OCI-LY7 (cell line): ENCODE results near the gene SETD7. TPM values are rescaled to one million over a fixed set of nuclear protein-coding genes. Genes with fewer than 3 reads are reported as not detected.

Experiments used
- total RNA-seq, 2 experiments: library from RNA; depleted of rRNA in 1 of 2; stranded (reverse); fragments of >200 nt in 1 of 2; shearing (Covaris generic) in 1 of 2; gene quantifications; 2 replicates each; pipeline ENCODE4 v1.2.3, GENCODE V29; 2014 to 2022

SETD7 gene
- total RNA-seq, 2 experiments from 2014 or later, result 17.6 to 37.3 TPM

Other genes with a start within 250 kb of the SETD7 start
- gene RAB33B, start 102.1 kb downstream of the SETD7 start, total RNA-seq (2014; rRNA removed; shearing (Covaris generic)), result 9.2 and 11.7 TPM in 2 replicates
- 9.2 and 11.5 TPM in 2 replicates for gene RAB33B, start 102.1 kb downstream of the SETD7 start, total RNA-seq (2022)
- 9.3 and 11.7 TPM in 2 replicates for gene MGST2, start 109.6 kb upstream of the SETD7 start, total RNA-seq (2014; rRNA removed; shearing (Covaris generic))
- 4.7 and 7.6 TPM in 2 replicates for gene MGST2, start 109.6 kb upstream of the SETD7 start, total RNA-seq (2022)